Esophagus mucosa (tissue), 1 donor: ENCODE measurements around the gene PLIN3. TPM values are rescaled to one million over a fixed set of nuclear protein-coding genes. Genes with fewer than 3 reads are reported as not detected.
A peak's percentile ranks its signal among the peaks of the same experiment; 100 is the strongest.
"Not testable (repeated sequence)": the region's sequence is repeated elsewhere in the genome, so short reads cannot be mapped to it uniquely, and the experiment has no call there.

Experiments used
- ATAC-seq: fragments of 200-7000 bp; cut with Tn5 transposase; one replicate; pipeline ENCODE4 v1.9.1; 2020
- total RNA-seq: library from RNA; stranded (reverse); gene quantifications from one replicate; pipeline ENCODE4 v1.2.4, GENCODE V29; 2023
- donor health status: DM: yes; HTN: yes; CAD: no.

Gene PLIN3
- total RNA-seq, 1 donor from 2014 or later, result 152 TPM

DNA sequence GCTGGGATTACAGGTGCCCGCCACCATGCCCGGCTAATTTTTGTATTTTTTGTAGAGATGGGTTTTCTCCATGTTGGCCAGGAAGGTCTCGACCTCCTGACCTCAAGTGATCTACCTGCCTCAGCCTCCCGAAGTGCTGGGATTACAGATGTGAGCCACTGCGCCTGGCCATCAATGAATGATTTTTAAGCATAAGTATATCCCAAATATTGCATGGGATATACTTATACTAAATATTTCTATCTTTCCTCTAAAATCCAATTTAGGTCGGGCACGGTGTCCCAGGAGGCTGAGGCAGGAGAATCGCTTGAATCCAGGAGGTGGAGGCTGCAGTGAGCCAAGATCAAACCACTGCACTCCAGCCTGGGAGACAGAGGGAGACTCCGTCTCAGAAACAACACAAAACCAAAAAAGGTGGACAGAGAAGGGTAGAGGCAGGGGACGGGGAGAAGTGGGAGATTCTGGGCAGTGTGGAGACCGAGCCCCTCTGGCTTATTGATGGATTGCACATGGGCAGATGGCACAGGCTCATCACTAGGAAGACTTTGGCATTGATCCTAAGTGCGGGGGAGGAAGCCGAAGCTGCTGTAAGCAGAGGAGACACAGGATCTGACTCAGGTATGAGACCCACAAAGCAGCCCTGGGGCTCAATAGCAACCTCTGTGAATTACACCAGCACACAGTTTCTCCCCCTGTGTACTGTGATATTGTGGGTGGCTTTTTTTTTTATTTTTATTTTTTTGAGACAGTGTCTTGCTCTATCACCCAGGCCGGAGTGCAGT is 21.8 kb upstream of the PLIN3 start:
- ATAC-seq, result peak; percentile 36

DNA sequence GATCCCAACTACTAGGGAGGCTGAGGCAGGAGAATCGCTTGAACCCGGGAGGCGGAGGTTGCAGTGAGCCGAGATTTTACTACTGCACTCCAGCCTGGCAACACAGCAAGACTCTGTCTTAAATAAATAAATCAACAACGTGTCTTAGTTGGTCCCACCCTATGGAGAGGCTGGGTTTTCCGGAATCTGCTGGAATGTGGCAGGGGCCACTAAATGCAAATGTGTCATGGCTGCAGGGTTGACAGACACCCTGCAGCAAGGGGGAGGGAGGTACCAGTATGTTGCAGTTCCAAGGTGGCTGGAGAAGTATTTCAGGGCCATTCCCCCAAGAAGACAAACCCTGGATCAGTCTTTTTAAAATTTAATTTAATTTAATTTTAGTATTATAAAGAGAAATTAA is 20.3 kb upstream of the PLIN3 start:
- not testable (repeated sequence) for ATAC-seq

DNA sequence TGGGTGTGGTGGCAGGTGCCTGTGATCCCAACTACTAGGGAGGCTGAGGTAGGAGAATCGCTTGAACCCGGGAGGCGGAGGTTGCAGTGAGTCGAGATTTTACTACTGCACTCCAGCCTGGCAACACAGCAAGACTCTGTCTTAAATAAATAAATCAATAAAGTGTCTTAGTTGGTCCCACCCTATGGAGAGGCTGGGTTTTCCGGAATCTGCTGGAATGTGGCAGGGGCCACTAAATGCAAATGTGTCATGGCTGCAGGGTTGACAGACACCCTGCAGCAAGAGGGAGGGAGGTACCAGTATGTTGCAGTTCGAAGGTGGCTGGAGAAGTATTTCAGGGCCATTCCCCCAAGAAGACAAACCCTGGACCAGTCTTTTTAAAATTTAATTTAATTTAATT is 17.5 kb upstream of the PLIN3 start:
- ATAC-seq, result not testable (repeated sequence)

DNA sequence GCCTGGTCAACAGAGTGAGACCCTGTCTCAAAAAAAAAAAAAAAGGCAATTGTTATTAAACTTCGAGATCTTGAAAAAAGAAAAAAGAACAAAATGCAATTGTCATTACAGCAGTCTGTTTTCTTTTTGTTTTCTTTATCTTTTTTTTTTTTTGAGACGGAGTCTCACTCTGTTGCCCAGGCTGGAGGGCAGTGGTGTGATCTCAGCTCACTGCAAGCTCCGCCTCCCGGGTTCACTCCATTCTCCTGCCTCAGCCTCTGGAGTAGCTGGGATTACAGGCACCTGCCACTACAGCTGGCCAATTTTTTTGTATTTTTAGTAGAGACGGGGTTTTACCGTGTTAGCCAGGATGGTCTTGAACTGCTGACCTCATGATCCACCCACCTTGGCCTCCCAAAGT is 15.4 kb upstream of the PLIN3 start:
- ATAC-seq, result not testable (repeated sequence)

DNA sequence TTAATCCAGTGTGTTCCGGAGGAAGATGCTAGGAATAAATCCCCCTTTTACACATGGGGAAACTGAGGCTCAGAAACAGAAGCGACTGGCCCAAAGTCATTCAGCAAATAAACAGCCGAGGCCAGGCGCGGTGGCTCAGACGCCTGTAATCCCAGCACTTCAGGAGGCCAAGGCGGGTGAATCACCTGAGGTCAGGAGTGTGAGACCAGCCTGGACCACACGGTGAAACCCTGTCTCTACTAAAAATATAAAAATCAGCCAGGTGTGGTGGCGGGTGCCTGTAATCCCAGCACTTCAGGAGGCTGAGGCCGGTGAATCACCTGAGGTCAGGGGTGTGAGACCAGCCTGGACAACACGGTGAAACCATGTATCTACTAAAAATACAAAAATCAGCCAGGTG is 11.6 kb upstream of the PLIN3 start:
- ATAC-seq, result no peak

DNA sequence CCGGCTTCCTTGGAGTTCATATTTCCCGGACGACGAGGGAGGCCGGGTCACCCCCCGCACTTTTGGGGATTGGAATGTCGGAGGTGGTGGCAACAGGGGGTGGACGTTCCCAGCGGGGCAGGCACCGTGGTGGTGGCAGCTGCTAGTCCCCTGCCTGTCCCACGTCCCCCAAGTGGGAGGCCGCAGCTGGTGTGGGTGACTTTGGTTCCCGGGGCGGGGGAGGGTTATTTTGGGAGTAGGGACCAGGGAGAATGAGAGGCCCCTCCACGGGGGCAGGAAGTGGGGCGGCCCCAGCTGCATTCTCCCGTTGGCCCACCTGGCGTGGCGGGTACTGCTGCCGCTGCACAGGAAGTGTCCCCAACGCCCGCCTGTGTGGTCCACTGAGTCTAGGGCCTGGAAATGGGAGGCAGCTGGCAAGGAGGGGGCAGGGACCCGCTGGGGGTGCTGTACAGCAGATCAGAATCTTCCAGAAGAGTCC is 11.1 kb upstream of the PLIN3 start:
- ATAC-seq, result peak; percentile 15

DNA sequence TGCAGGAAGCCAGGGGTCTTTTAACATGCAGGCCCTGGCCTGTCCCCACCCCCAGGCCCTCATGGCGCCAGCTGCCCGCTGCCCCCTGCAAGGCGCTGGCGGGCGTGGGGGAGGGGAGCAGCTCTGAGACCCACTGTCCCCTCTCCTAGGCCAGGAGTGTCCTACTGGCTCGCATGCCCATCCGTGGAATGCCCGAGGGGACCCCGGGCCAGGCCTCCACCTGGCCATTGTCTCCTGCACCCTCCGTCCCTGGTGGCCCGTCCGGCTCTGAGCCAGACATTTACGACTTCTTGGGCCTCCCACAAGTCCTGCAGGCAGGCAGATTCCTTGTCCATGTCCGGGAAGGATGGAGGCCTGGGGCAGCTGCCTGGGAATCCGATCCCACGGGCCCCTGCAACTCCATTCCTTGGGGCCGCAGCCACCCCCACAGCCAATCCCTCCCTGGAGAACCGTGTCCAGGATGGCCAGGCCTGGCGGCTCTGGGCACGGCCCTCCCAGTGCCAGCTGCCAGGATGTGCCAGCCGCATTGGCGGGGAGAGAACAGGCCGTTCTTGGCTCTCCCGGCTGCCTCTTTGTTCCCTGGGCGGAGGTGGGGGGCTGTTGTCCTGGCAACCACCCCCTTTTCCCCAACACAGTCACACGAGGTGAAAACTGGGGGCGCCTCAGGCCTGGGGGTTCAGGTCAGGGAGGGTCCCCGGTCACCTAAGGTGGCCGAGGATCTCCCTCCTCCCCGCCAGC is 10.5 kb upstream of the PLIN3 start:
- peak; percentile 46 for ATAC-seq

DNA sequence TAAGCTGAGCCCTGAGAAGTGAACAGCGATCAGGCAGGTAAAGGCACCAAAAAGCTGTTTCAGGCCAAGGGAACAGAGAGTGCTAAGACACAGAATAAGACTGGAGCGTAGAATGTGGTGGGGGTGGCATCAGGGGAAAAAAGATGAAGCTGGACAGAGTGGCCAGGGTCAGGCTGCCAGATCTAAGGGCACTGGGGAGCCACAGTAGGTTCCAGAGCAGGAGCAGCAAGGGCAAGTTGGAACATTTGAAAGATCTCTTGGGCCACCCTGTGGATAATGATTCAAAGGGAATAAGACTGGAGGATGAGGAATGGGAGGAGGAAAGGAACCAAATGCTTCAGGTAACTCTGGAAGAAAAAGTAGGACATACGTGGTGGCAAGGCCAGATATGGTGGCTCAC is 6.5 kb upstream of the PLIN3 start:
- ATAC-seq, result no peak

DNA sequence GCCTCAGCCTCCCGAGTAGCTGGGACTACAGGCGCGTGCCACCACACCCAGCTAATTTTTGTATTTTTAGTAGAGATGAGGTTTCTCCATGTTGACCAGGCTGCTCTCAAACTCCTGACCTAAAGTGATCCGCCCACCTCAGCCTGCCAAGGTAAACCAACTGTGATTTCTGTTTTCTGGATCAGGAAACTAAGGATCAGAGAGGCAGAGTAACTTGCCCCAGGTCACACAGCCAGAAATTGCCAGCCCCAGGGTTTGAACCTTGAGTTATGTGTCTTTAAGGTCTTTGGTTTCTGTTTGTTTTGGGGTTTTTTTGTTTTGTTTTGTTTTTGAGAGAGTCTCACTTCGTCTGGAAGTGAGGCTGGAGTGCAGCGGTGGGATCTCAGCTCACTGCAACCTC is 4.2 kb upstream of the PLIN3 start:
- no peak for ATAC-seq

DNA sequence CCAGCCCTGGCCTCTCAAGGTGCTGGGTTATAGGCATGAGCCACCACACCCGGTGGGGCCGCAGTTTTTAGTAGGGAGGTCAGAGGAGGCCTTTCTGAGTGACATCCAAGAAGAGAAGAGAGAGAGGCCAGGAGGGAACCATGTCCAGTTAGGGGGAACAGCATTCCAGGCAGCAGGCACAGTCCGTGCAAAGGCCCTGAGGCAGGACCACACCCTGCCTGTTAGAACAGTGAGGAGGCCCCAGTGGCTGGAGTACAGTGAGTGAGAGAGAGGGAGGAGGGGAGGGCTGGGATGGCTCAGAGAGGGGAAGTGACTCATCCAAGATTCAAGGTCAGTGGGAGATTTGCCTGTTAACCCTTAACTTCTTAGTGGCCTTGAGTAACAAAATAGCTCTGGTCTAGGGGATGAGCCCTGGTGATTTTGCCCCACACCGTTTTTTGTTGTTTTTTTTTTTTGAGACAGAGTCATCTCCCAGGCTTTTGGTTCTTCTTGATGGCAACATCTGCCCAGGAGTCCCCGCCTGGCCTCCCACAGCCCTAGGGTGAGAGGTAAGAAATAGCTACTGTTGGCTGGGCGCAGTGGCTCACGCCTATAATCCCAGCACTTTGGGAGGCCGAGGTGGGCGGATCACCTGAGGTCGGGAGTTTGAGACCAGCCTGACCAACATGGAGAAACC is 2.7 kb upstream of the PLIN3 start:
- peak; percentile 67 for ATAC-seq

DNA sequence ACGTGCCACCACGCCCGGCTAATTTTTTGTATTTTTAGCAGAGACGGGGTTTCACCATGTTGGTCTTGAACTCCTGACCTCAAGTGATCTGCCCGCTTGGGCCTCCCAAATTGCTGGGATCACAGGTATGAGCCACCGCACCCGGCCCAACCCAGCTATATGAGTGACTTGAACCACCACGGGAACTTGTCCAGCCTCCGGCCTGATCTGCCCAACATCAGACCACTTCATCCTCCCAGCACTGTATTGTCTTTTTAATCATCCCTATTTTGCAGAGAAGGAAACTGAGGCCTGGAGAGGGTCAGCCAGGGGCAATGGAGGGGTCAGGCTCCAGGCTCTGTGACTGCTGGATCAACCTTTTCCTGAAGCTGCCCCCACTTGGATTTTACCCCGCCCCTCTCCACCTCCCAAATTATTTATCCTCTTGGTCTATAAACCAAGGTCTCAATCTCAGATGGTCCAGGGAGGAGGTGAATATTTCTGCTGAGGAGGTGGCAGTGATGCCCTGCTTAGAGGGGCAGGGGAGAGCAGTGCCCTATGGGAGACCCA is 893 bp upstream of the PLIN3 start:
- ATAC-seq, result no peak

DNA sequence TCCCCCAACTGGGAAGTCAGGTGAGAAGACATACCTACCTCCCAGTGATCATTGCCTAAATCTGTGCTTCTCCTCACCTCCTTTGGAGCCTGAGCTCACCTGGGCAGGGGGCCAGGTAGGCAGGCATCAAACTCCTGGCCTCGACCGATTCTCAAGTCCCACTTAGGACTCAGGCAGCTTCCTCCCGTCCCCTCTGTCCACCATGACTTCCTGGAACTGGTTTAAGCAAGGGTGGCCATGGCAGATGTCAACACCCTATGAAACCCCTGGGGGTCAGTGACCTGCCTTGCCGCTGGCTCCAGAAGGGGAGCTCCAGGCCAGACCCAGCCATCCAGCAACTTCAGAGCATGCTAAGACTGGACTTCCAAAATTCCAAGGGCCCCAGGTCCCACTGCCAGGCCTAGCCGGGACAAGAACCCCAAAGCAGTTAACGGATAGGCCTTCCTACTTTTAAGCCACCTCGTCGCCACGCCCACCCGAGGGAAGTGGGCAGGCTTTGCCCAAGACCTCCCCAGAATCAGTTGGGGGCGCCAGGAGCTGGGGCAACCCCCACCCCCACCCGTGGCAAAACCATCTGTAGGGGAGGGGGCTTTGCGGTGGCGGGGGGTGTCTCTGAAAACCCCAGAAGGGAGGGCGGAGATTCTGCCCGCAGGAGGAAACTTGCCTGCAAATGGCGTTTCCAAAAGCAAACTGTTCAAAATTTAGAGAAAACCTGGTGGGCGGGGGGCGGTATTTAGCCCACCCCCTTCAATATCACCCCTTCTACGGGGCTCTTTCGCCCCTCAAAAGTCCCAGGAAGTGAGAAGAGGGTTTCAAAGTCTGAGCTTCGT is 657 bp downstream of the PLIN3 start:
- peak; percentile 11 for ATAC-seq

DNA sequence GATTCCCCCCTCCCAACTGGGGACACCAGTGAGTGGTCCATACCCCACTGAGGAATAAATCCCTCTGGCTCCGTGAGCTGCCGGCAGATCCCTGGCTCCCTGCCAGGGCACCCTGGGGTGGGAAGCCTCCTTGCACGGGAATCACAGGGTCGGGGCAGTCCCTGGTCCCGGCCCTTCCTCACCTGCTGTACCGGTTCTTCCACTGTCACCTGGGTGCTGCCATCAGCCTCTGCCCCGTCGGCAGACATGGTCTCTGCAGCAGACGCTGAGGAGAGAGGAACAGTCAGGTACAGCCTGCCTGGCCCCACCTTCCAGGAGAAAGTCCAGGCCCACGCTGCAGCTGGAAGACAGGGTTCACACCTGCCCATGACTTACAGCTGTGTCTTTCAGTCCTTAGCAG is 6.3 kb downstream of the PLIN3 start:
- ATAC-seq, result peak; percentile 92

DNA sequence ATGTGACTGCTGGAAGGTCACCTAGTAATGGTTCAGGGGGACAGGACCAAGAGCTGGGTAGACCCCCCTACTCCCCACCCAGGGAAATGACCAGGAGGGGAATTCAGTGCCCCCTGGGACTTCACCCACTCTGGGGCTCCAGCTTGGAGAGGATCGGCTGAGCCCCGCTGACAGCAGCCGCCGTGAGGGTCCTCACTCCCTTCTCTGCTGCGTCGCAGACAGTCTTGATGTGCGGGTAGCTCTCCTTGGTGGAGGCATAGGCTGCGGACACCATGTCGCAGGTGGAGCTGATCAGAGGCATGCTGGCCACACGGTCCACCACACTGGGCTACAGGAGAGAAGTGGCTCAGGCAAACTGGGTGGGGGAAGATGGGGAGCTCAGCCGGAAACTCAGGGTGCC is 7.8 kb downstream of the PLIN3 start:
- ATAC-seq, result peak; percentile 2

DNA sequence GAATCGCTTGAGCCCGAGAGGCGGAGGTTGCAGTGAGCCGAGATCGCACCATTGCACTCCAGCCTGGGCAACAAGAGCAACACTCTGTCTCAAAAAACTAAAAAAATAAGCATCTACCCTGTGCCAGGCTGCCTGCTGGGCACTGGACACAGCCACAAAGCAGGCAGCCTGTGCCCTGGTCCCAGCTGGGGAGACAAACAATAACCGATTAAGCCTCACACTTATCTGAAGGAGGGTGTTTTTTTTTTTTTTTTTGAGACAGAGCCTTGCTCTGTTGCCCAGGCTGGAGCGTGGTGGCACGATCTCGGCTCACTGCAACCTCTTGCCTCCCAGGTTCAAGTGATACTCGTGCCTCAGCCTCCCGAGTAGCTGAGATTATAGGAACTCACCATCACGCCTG is 11.0 kb downstream of the PLIN3 start:
- not testable (repeated sequence) for ATAC-seq

DNA sequence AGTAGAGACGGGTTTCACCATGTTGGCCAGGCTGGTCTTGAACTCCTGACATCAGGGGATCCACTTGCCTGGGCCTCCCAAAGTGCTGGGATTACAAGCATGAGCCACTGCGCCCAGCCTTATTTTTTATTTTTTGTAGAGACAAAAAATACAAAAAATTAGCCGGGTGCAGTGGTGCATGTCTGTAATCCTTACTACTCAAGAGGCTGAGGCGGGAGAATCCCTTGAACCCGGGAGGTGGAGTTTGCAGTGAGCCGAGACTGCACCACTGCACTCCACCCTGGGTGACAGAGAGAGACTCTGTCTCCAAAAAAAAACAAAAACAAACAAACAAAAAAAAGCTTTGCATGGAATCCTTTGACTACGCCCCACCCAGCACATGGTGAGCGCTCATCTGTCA is 14.0 kb downstream of the PLIN3 start:
- not testable (repeated sequence) for ATAC-seq

DNA sequence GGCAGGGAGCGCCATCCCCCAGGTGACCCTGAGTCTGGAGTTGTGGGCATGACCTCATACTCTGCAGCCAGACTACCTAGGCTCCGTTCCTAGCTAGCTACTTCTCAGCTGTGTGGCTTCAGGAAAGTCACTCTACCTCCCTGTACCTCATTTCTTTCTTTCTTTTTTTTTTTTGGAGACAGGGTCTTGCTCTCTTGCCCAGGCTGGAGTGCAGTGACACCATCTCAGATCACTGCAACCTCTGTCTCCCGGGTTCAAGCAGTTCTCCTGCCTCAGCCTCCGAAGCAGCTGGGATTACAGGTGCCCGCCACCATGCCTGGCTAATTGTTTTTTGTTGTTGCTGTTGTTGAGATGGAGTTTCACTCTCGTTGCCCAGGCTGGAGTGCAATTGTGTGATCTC is 15.0 kb downstream of the PLIN3 start:
- ATAC-seq, result no peak

DNA sequence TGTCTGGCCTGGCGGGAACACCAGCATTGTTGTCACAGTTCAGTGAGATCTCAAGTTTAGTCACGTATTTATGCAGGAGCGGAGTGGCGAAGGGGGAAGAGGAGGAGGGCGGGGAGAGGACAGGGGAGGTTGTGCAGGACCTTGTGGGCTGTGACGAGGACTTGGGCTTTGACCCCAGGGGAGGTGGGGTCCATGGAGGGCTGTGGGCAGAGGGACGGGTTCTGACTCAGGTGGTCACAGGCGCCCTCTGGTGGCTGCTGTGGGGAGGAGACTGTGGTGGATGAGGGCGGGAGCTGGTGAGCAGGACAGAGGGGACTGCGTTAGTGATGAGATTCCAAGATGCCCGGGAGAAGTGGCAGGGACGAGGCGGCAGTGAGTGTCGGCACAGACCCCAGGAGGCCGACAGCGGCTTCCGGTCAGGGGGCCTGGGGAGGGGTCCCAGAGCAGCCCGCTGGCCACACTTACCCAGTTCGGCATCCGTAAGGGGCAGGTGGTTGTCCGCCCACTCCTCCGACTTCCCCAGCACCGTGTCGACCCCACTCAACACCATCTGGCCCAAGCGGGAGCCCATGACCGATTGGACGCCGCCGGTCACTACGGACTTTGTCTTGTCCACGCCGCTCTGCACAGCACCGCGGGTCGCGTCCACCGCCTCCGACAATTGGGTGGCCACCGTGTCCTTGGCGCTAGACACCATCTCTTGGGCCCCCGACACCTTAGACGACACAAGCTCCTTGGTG is 15.7 kb downstream of the PLIN3 start:
- ATAC-seq, result peak; percentile 62

DNA sequence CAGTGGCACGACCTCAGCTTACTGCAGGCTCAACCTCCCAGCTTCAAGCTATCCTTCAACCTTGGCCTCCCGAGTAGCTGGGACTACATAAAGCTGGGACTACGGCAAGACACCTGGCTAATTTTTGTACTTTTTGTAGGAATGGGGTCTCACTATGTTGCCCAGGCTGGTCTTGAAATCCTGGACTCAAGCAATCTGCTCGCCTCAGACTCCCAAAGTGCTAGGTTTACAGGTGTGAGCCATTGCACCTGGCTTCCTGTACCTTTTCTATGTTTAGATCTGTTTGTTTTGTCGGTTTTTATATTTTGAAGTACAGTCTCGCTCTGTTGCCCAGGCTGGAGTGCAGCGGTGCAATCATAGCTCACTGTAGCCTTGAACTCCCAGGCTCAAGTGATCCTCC is 18.4 kb downstream of the PLIN3 start:
- no peak for ATAC-seq

DNA sequence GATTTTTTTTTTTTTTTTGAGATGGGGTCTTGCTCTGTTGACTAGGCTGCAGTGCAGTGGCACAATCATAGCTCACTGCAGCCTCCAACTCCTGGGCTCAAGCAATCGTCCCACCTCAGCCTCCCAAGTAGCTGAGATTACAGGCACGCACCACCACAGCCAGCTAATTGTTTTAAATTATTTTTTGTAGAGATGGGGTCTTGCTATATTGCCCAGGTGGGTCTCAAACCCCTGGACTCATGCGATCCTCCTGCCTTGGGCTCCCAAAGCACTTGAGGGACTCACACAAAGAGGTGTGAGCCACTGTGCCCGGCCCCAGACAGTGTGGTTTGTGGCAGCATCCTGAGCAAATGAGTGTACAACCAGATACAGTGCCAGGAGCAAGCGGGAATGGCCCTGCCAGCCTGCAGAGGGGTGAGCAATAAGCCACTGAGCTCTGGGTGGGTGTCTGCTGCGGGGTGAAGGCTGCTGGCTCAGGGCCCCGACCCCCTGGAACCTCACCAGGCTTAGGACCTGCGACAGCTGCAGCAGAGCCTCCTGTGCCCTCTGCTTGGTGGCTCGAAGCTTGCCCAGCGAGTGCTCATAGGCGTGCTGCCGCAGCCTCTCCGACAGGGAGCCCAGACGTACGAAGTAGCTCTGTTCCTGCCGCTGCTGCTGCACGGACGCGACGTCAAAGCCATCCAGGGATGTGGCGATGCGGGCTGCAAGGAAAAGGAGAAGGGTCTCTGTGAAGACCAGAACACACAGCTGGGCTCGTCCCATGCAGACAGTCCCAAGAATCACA is 20.1 kb downstream of the PLIN3 start:
- ATAC-seq, result no peak

DNA sequence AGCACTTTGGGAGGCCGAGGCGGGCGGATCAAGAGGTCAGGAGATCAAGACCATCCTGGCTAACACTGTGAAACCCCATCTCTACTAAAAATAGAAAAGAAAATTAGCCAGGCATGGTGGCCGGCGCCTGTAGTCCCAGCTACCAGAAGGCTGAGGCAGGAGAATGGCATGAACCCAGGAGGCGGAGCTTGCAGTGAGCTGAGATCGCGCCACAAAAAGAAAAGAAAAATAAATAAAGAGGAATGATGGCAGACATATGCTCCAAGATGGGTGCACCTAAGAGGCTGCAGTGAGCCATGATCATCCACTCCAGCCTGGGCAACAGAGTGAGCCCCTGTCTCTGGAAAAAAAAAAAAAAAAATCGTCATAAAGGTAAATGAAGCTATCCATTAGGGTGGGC is 21.5 kb downstream of the PLIN3 start:
- ATAC-seq, result not testable (repeated sequence)
